ENCODE results near the gene MAPKBP1. TPM values are rescaled to one million over a fixed set of nuclear protein-coding genes. Genes with fewer than 3 reads are reported as not detected.

The MAPKBP1 gene
- total RNA-seq, 2 experiments from 2014 or later, result 14.5 to 17.4 TPM

- Histone ChIP-seq H3K4me1 (ENCODE audit: insufficient read depth, low read length, poor library complexity, severe bottlenecking) (no peaks in the 10 kb centered on the region), H3K79me2 (ENCODE audit: insufficient read depth, low read depth, low read length) (no peaks in the 10 kb centered on the region), H3K27ac (ENCODE audit: low read depth, low read length, poor library complexity, severe bottlenecking) (no peak overlapping the region), H3K9me3 (ENCODE audit: low read length) (no peaks in the 10 kb centered on the region), H3K4me3 (ENCODE audit: low read depth, low read length, poor library complexity, severe bottlenecking) (no peak overlapping the region), H3K4me2 (ENCODE audit: low read length) (no peak overlapping the region), H2AFZ (ENCODE audit: low read length) (no peak overlapping the region), H4K20me1 (ENCODE audit: insufficient read depth, low read length) (no peaks in the 10 kb centered on the region), H3K36me3 (ENCODE audit: insufficient read depth, low read length) (no peaks in the 10 kb centered on the region), H3K9me2 (ENCODE audit: insufficient read depth, low read length) (no peaks in the 10 kb centered on the region)
- BruUV-seq (replicated peaks), result no TSS peak
- POLR2A ChIA-PET, result no interaction called here
- CTCF ChIA-PET (ENCODE audit: unreplicated experiment), result no interaction called here
- DNase-seq (ENCODE audit: low spot score), result no peak
- intact Hi-C loops (cut with micrococcal nuclease; ENCODE audit: unreplicated experiment), result no loop called here
- no peak for TF ChIP-seq CTCF (conservative IDR thresholded peaks at IDR 0.05; ENCODE audit: low read length)
- no peak for TF ChIP-seq EZH2phosphoT487 (IDR thresholded peaks at IDR 0.05; ENCODE audit: borderline replicate concordance, low read depth, low read length)
Observed at GRCh38 chr15:41819455-41820050, 45.3 kb downstream of the MAPKBP1 start.

- Histone ChIP-seq H3K4me2 (ENCODE audit: low read length) (no peak overlapping the region), H3K27ac (ENCODE audit: low read depth, low read length, poor library complexity, severe bottlenecking) (no peak overlapping the region), H3K9me2 (ENCODE audit: insufficient read depth, low read length) (no peaks in the 10 kb centered on the region), H3K4me1 (ENCODE audit: insufficient read depth, low read length, poor library complexity, severe bottlenecking) (no peaks in the 10 kb centered on the region), H2AFZ (ENCODE audit: low read length) (no peak overlapping the region), H3K4me3 (ENCODE audit: low read depth, low read length, poor library complexity, severe bottlenecking) (no peak overlapping the region), H4K20me1 (ENCODE audit: insufficient read depth, low read length) (no peaks in the 10 kb centered on the region), H3K79me2 (ENCODE audit: insufficient read depth, low read depth, low read length) (no peaks in the 10 kb centered on the region), H3K9me3 (ENCODE audit: low read length) (no peaks in the 10 kb centered on the region), H3K36me3 (ENCODE audit: insufficient read depth, low read length) (no peaks in the 10 kb centered on the region)
- POLR2A ChIA-PET, result interaction anchor here (0.6 kb wide), 1 partner anchor 62 kb away, joined by 3 read pairs; no protein-coding TSS in a partner anchor
- no peak for TF ChIP-seq CTCF (conservative IDR thresholded peaks at IDR 0.05; ENCODE audit: low read length)
- TF ChIP-seq EZH2phosphoT487 (IDR thresholded peaks at IDR 0.05; ENCODE audit: borderline replicate concordance, low read depth, low read length), result no peak
- intact Hi-C loops (cut with micrococcal nuclease; ENCODE audit: unreplicated experiment), result no loop called here
- no TSS peak for BruUV-seq (replicated peaks)
- DNase-seq (ENCODE audit: low spot score), result no peak
- CTCF ChIA-PET (ENCODE audit: unreplicated experiment), result no interaction called here
Observed at GRCh38 chr15:41820791-41821423, 46.6 kb downstream of the MAPKBP1 start.

DNA sequence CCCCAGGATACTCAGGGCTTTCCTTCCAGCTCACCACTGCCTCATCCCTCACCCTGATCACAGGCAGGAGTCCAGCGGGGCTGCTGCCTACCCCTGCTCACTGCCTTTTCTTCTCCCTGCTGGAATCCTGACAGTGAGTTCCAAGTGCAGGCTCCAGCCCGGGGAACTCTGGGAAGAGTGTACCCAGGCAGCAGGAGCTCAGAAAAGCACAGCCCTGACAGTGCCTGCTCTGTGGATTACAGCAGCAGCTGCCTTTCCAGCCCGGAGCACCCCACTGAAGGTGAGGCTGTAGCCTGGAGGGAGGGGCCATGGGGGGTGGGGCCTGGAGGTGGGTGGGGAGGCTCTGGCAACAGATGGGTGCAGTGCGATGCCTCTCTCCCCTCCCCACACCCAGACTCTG, 47.5 kb downstream of the MAPKBP1 start:
- POLR2A ChIA-PET, result no interaction called here

More for the DNA sequence above, 47.5 kb downstream of the MAPKBP1 start:
- Histone ChIP-seq H3K4me1 (ENCODE audit: insufficient read depth, low read length, poor library complexity, severe bottlenecking) (no peaks in the 10 kb centered on the region), H3K27ac (ENCODE audit: low read depth, low read length, poor library complexity, severe bottlenecking) (no peak overlapping the region), H3K36me3 (ENCODE audit: insufficient read depth, low read length) (no peaks in the 10 kb centered on the region), H3K9me3 (ENCODE audit: low read length) (no peaks in the 10 kb centered on the region), H4K20me1 (ENCODE audit: insufficient read depth, low read length) (no peaks in the 10 kb centered on the region), H2AFZ (ENCODE audit: low read length) (no peak overlapping the region), H3K9me2 (ENCODE audit: insufficient read depth, low read length) (no peaks in the 10 kb centered on the region), H3K79me2 (ENCODE audit: insufficient read depth, low read depth, low read length) (no peaks in the 10 kb centered on the region), H3K4me3 (ENCODE audit: low read depth, low read length, poor library complexity, severe bottlenecking) (no peak overlapping the region), H3K4me2 (ENCODE audit: low read length) (no peak overlapping the region)
- no TSS peak for BruUV-seq (replicated peaks)
- intact Hi-C loops (cut with micrococcal nuclease; ENCODE audit: unreplicated experiment), result no loop called here
- no peak for TF ChIP-seq CTCF (conservative IDR thresholded peaks at IDR 0.05; ENCODE audit: low read length)
- no peak for TF ChIP-seq EZH2phosphoT487 (IDR thresholded peaks at IDR 0.05; ENCODE audit: borderline replicate concordance, low read depth, low read length)
- CTCF ChIA-PET (ENCODE audit: unreplicated experiment), result interaction anchor here (0.6 kb wide), 1 partner anchor 1320 kb away, joined by 6 read pairs; no protein-coding TSS in a partner anchor
- DNase-seq (ENCODE audit: low spot score), result no peak
